Femur (tissue), 1 donor: ENCODE results near the gene COPZ1.
A peak's percentile ranks its signal among the peaks of the same experiment; 100 is the strongest.
"Not testable (repeated sequence)": the region's sequence is repeated elsewhere in the genome, so short reads cannot be mapped to it uniquely, and the experiment has no call there.

Source experiments
- DNase-seq: peaks from one replicate; pipeline ENCODE4 v3.0.0-alpha.2; 2017

The COPZ1 gene, protein sequence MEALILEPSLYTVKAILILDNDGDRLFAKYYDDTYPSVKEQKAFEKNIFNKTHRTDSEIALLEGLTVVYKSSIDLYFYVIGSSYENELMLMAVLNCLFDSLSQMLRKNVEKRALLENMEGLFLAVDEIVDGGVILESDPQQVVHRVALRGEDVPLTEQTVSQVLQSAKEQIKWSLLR

DNA sequence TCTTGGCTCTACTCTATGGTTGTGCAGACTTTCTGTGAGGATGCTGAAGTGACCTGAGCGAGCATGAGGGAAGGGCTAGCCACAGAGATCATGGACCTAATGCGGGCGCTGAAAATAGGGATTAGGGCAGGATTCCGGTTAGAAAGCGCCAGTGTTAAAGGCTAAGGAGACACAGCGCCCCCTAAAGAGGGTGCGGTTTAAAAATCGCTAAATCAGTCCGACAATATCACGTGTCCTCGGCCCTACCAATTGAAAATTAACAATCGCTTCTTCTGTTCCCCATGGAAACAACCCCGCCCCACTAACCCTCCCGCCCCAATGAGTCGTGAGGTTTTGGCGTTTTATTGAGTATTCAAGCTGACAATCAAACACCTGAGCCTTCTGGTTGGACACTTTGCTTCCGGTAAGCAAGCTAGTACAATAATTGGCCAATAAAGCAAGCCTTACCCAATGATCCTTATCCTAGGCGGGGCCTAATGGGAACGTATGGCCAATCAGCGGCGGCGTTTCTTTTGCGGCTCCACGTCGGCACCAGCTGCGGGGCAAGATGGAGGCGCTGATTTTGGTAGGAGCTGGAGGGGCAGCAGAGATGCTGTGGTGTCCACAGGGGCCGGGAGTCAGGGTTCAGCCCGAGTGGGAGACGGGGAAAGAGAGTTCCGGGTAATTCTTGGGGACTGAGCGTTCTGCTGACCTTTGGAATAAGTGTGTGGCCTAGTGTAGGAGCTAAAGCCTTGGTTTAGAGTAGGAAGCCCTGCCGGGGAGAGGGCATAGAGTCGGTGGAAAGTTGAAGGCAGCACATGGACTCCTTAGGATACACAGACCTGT is at the start of gene COPZ1:
Gene COPZ1 (plus strand): TSS at position 515 of the 825 bp plus-strand sequence. CDS start 33 bp downstream, at position 548.
- peak; percentile 99 for DNase-seq

DNA sequence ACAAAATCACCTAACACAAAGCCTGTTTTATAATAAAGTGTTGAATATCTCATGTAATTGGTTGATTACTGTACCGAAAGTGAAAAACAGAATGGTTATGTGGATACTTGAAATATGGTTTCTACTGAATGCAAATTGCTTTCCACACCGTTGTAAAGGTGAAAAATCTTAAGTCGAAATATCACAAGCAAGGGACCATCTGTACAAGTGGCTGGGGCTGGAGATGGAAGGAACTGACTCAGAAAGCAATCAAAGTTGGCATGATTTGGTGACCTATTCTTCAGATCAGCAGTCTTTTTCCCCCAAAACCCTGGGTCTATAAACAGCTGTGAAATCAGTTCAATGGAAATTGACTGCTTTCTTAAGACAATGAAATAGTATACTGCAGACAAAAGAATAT is 48.6 kb upstream of the COPZ1 start:
- no peak for DNase-seq

DNA sequence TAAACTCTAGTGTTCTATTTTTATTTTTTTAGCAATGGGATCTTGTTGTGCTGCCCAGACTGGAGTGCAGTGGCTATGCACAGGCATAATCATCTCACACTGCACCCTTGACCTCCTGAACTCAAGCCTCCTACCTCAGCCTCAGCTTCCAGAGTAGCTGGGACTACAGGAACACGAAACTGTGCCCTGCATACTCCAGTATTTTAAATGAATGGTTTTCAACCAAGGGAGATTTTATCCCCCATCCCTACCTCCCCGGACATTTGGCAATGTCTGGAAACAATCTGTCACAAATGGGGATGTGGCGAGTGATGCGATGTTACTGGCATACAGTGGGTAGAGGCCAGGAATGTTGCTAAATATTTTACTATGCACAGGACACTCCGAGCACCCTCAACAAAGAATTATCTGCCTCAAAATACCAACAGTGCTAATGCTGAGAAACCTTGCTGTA is 47.1 kb upstream of the COPZ1 start:
- DNase-seq, result no peak

DNA sequence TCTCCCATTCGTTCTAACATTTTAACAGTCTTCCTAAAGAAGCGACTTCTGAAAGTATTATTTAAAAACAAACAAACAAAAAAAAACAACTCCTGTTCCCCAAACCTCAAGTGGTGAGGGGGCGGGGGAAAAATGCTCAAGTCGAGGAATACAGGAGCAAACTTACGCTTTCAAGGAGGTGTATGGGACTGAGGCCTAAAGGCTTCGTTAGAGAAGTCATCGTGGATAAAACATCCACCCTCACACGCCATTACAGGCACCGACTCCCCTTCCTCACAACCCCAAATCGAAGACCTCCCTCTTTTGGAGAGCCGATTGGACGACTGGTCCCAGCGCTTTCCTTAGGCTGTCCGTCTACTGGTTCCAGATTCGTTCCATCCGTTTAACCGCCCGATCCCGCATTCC is 45.7 kb upstream of the COPZ1 start:
- DNase-seq, result no peak

DNA sequence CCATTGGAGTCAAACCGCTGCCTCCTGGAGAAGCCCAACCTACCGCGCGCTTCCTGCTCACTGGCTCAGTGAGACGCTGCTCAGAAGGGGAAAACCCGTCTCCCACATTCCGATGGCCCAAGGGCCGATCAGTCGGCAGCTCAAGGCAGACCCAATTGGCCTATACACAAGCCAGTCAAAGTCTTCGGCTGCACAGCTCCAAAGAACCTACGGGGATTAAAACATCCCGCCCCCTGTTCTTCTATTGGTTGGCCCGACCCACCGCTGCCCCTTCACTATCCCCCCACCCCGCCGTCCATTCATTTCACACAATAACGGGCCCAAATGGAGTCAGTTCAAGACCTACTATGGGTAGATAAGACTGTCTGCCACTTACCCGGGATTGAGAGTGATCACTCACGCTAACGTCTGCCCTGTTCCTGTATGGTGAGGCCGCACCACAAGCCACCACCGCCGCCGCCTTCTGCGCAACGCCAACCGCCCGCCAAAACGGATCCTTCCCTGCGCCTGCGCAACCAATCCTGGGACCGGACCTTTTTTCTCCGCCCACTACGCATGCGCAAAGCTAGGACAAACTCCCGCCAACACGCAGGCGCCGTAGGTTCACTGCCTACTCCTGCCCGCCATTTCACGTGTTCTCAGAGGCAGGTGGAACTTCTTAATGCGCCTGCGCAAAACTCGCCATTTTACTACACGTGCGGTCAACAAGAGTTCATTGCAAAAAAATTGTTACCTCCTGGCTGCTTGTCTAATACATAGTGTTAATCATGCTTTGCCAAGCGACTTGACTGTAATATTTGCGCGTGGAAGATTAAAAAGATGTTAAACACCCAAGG is 45.1 kb upstream of the COPZ1 start, which contains the start of gene CBX5:
Gene CBX5 (minus strand): TSS at position 491 of the 836 bp plus-strand sequence. CDS start 22,472 bp downstream, outside the sequence.
- peak; percentile 100 for DNase-seq

DNA sequence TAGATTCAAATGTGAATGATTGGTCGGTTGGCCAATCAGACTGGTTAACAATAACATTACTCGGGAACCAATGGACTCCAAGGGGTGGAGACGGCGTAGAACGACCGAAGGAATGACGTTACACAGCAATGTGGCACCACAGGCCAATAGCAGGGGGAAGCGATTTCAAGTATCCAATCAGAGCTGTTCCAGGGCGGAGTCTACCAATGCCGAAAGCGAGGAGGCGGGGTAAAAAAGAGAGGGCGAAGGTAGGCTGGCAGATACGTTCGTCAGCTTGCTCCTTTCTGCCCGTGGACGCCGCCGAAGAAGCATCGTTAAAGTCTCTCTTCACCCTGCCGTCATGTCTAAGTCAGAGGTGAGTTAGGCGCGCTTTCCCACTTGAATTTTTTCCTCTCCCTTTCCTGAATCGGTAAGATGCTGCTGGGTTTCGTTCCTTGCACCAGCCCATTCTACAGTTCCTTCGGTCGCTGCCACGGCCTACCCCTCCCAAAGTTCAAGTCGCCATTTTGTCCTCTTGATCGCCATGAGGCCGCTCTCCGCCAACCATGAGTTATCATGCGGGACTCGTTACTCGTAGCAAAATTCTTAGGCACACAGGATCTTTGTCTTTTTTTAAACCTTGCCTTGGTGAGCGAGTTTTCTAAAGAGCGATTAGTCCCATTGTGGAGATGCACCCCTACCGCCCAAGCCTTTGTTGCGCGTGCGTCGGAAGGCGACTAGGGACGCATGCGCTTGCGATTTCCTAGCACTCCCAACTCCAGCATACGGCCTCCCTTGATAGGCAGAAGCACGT is 44.3 kb upstream of the COPZ1 start, which contains the start of gene HNRNPA1:
Gene HNRNPA1 (plus strand): TSS at position 259 of the 793 bp plus-strand sequence. CDS start 82 bp downstream, at position 341.
- DNase-seq, result peak; percentile 98

DNA sequence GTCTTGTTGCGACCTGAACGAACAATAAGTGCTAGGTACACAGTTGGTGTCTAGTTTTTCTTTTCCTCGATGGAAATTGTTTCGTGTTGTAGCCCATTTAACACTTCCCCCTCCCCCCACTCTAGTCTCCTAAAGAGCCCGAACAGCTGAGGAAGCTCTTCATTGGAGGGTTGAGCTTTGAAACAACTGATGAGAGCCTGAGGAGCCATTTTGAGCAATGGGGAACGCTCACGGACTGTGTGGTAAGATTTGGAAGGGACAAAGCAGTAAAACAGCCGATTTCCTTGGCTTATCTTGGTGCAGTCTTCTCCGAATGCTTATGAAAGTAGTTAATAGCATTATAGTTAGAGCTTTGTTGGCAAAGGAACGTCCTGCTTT is 43.7 kb upstream of the COPZ1 start:
- not testable (repeated sequence) for DNase-seq

DNA sequence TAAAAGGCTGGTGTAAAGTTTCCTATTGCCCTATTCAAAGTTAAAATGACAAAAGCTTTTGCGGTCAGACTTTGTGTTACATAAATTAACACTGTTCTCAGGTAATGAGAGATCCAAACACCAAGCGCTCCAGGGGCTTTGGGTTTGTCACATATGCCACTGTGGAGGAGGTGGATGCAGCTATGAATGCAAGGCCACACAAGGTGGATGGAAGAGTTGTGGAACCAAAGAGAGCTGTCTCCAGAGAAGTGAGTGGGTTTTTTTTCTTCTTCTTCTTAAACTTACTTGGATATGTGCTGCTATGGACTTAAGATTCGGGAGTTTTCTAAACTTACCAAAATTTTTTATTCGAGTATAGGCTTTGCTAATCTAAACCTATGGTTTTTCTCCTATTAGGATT is 43.2 kb upstream of the COPZ1 start:
- DNase-seq, result not testable (repeated sequence)

DNA sequence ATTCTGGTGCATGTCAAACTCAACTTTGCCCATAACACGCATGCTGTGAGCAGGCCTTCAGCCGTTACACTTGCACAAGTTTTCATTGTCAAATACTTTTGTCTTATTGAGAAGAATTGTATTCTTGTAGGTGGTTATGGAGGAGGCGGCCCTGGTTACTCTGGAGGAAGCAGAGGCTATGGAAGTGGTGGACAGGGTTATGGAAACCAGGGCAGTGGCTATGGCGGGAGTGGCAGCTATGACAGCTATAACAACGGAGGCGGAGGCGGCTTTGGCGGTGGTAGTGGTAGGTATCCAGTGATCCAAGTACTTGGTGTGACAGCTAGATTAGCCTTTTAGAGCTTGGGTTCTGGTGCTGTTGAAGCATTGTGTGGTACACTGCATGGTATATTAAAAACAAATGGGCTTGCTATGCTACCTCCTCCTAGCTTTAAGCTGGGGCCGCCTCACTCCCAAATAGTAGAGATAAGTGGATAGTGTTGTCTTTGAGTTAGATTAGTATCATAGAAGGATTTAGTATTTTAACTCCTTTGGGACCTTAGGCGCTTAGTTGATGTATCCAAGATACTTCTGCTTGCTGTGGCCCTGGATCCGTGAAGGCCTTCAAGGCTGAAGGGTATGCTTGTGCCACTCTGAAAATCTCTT is 41.9 kb upstream of the COPZ1 start:
- no peak for DNase-seq

DNA sequence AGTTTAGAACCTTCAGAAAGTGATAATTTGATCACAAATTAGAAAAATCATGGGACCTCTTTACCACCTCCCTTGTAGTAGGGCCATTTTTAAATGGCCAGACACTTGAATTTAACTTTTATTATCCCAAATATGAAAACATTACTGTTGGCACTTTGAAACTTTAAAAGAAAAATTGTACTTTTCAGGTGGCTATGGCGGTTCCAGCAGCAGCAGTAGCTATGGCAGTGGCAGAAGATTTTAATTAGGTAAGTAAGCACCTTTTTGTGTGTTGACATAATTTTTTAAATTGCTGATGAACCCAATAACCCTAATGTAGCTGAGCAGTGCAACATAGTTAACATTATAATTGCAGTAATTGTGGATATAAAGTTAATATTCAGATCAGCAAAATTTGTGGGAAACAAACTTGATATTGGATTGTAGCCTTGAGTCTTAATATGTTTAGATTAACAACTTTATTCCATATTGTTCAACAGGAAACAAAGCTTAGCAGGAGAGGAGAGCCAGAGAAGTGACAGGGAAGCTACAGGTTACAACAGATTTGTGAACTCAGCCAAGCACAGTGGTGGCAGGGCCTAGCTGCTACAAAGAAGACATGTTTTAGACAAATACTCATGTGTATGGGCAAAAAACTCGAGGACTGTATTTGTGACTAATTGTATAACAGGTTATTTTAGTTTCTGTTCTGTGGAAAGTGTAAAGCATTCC is 40.7 kb upstream of the COPZ1 start:
- not testable (repeated sequence) for DNase-seq

DNA sequence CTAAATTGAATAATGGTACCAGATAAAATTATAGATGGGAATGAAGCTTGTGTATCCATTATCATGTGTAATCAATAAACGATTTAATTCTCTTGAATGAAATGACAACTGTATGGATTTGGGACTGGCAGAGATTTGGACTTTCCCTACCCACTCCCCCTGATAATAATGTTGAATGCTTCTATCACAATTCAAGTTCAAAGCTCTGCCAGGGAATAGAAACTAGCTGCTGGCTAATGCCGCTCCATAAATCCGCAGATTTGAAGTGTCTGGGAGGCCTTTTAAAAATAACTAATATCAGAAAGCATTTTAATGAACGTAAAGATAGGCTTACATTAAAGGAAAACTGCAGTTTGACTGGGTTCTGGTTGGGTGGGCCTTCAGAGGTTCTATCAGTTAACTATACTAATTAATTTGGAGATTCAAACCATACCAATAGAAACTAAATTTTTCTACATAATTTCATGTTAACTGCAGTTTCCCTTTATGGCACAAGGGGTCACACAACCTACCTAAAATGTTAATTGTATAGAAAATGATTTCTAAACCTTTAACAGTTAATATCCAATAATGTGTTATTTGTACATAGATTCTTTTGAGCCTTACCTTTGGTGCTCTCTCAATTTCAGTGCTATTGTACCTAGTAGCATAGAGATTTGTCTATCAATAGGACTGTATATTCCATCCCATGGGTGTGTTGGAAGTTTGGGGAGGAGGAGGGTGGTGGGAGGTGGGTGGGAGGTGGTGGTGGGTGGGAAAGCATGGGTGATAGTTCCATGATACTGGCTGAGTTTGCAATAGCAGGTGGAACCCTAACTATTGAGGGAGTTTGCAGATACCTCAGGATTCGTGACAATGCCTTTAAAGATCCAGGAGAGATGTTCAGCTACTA is 39.5 kb upstream of the COPZ1 start:
- DNase-seq, result no peak

DNA sequence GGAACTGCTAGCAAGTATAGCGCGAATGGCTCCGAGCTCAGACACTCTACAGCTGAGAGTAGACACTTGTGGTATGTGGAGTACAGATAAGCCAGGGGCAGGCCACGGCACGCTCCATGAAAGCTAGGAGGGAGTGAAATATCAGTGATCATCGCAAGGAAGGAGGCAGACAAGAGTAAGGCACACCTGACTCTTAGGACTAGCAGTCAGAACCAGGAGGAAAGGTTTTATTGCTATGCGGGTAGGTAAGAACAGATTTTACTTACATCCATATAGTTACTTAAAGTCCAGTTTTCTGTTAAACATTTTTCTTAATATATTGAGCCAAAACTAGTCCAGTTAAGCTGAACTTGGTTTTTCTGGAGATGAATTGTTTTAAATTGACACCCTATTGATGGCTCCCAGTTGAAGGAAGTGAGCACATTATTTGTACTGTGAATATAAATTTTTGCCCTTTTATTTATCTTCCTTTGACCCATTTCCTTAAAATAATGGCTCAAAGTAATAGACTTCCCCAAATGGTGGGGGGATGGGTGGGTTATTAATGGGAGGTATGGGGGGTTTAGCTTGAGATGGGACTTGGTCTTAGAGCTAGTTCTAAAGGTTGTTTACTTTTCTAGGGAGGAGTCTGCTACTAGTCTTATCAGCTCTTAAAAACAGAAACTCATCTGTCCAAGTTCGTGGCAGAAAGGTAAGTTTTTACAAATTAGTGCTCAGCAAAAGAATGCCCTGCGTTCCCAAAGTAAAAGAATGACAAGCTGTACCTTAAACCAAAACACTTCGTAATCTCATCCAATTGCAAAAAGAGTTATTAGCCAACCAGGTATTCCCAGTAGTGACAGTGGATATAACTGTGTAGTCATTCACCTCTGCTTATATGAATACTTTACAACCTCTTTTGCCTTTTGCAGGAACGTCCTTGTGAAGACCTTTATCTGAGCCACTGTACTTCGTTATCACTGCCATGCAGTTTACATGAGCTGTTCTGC is 38.6 kb upstream of the COPZ1 start:
- no peak for DNase-seq

DNA sequence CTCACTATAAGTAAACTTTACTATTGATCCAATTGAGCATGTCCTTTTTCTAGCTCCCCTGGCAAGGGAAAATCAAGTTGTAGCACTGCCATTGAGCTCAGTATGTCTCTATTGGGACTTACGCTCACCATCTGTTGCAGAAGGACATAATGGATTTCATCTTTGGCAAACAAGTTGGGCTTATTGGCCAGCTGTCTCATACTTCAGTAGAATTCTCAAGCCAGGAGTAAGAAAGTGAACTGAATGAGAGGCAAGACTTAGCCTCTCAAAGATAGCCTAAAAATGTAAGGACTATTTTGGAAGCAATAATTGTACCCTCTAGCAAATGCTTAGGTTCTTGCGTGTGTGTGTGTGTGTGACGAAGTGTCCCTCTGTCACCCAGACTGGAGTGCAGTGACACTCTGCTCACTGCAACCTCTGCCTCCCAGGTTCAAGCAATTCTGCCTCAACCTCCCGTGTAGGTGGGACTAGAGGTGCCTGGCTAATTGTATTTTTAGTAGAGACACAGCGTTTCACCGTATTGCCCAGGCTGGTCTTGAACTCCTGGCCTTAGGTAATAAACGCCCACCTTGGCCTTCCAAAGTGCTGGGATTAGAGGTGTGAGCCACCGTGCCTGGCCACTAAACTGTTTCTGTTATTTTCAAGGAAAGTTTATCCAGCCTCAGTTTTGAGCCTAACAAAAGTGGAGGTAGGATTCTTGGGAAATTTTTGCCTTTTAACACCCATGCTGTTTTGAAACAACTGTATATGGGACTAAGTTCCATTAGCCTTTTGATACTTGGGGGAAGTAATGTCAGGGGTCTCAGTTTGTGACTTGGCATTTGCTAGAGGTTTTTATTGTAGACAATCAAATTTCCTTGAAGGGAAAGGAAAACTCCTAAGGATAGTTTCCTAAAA is 37.4 kb upstream of the COPZ1 start:
- DNase-seq, result no peak

DNA sequence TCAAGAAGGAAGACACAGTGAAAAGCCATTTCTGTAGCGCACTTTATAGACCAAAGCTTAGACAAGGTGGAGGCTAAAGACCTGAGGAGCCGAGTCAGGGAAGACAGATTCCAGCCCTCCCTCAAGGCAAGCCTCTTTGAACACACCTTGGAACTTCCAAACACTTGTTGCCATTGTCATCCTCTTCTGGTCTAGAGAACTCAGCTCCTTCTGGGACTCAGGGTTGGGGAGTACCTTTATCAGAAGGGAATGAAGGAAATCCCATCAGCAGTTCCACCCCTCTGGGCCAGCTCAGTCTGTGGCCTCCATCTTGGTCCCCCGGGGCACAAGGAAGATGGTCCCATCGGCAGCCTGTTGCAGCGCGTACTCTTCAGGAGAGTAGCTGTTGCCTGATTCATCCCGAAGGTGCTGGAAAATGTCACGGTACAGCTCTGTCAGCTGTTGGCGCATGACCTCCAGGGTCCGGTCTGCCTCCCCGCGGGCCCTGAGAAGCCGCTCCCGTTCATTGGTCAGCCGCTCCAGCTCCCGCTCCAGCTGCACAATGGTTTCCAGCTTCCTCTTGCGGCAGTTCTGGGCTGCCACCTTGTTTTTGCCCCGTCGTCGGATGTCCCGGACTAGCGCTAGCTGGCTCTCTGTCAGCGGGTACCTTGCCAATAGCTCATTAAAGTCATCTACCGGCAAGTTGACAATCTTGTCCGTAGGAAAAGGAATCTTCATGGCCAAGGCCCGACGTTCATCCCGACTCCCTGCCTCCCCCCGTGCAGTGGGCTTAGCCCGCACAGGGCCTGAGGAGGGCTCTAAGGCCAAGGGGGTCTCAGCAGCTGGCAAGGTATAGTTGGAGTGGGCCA is 32.6 kb upstream of the COPZ1 start:
- no peak for DNase-seq

DNA sequence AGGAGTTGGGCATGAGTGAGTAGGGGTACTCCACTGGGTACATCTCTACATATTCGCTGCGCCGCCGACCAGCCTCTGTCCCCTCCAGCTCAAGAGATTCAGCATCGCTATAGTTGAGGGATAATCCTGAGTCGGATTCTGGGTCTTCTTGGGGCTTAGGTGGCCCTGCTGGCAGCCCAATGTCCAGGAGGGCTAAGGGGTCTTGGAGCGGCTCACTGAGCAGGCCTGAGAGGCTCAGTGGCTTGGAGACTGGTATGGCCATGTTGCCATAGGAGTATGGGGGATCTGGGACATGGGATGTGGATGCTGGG is 32.0 kb upstream of the COPZ1 start:
- DNase-seq, result no peak

DNA sequence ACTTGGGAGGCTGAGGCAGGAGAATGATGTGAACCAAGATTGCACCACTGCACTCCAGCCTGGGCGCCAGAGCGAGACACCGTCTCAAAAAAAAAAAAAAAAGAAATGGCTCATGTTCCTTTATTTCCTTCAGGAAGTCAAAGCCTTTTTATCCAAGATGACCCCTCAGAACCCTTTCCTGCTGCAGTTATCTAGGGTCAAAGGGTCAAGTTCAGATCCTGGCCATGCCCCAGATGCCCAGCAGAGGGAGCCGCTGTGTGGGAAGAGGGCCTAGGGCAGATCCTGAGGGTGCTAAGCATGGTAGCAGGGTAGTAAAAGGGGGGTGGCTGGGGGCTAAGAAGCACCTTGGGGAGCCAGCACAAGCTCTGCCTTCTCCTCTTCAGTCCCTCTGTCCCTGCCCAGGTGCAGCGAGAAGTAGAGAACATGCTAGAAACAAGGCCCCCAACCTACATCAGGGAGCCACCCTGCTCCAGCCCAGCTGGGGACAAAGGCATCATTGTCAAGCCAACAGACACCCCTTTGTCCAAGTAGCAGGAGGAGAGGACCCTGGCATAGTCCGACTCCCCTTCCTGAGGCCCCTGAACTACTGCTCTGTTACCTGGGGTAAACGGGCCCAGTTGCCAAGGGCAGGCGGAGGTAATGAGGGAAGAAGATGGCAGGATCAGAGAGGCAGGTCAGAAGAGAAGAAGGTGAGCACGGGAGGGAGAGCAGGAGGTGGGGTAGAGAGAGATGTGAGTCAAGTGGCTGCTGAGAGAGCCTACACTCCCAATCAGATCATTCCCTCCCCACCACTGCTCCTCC is 30.6 kb upstream of the COPZ1 start:
- peak; percentile 43 for DNase-seq
